Effector memory CD4-positive, alpha-beta T cell (primary cell): ENCODE results near the gene PKD1L1.

Experiments used
- DNase-seq, 3 donors: peaks; one replicate each; pipeline ENCODE4 v3.0.0-alpha.2; 2020
- H3K27ac ChIP-seq: 2 replicates; pipeline ENCODE4 v1.7.0; 2013; ENCODE audit warnings: mild to moderate bottlenecking, low read length, moderate library complexity; ENCODE audit not compliant: insufficient read depth, poor library complexity, severe bottlenecking
- H3K27me3 ChIP-seq: replicated peaks from 2 replicates; pipeline ENCODE4 v1.7.0; 2013; ENCODE audit warnings: mild to moderate bottlenecking, low read length; ENCODE audit not compliant: insufficient read depth, control insufficient read depth, poor library complexity, severe bottlenecking
- H3K36me3 ChIP-seq: 2 replicates; pipeline ENCODE4 v1.7.0; 2013; ENCODE audit warnings: mild to moderate bottlenecking, low read length, moderate library complexity; ENCODE audit not compliant: control insufficient read depth, insufficient read depth
- H3K4me1 ChIP-seq: 2 replicates; pipeline ENCODE4 v1.7.0; 2013; ENCODE audit warnings: low read length, mild to moderate bottlenecking; ENCODE audit not compliant: control insufficient read depth, insufficient read depth, poor library complexity, severe bottlenecking
- H3K4me3 ChIP-seq: 2 replicates; pipeline ENCODE4 v1.7.0; 2013; ENCODE audit warnings: low read length, low read depth, mild to moderate bottlenecking; ENCODE audit not compliant: insufficient read depth, poor library complexity, severe bottlenecking
- H3K9me3 ChIP-seq: 2 replicates; pipeline ENCODE4 v1.7.0; 2013; ENCODE audit warnings: mild to moderate bottlenecking, low read length, moderate library complexity; ENCODE audit not compliant: control insufficient read depth

The PKD1L1 gene

DNA sequence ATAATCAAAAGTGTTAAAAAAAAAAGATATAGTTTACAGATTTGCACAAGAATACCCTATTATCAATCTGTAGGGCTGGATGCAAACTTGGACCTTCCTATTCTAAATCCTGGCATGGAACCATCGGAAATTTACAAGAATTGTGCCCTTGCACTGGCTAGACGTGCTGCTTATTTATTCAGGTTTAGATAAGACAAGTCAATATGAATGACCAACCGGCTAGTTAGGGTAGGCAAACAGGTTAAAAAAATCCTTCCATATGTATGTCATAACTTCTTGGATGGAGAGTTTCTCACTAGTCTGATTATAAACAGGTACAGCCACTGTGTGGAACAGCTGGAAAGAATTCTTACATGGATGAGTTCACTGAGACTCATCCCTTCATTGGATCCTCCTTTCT lies 41.4 kb downstream of the PKD1L1 start:
- H3K9me3 ChIP-seq, result no peaks in the 10 kb centered on the region
- no peaks in the 10 kb centered on the region for H3K36me3 ChIP-seq
- no peak overlapping the region for H3K4me3 ChIP-seq
- no peaks in the 10 kb centered on the region for H3K4me1 ChIP-seq
- H3K27me3 ChIP-seq, result no peaks in the 10 kb centered on the region
- H3K27ac ChIP-seq, result no peak overlapping the region
- DNase-seq, result no peak

DNA sequence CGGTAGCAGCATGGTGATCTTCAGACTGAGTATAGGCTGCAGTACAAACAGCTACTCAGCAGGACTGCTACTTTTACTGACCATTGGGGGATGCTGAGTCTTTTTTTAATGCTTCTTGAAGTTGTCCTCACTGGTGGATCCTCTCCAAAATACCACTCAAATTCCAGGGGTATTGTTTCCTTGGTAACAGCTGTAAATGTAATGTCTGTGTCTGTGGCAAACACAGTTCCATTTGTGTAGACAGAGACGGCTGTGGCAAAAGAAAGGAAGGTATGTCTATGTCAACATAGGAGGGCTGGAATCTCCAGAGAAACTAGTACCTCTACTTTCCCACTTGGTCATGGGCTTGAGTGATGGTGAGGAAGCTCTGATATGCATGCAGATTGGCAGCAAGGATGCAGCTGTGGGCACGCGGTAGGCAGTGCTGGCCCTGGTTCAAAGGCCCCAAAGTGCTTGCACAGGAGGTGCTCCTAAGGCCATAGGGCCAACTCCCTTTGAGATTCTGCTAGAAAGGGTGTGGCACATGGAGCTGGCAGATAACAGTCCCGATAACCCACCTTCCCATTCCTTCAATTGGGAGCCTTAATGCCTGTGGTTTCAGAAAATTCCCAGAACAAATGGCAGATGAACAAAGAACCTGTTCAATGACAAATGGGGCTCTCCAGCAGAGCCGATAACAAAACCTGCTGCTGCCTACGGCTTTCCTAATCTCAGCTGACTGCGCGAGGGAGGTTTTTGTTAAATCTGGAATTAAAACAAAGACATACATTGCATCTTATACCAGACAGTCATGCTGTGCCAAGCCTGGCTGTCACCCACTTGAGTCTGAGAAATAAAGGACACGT lies 43.0 kb downstream of the PKD1L1 start:
- H3K36me3 ChIP-seq, result no peaks in the 10 kb centered on the region
- no peak overlapping the region for H3K4me3 ChIP-seq
- H3K27me3 ChIP-seq, result no peaks in the 10 kb centered on the region
- H3K4me1 ChIP-seq, result no peaks in the 10 kb centered on the region
- H3K27ac ChIP-seq, result no peak overlapping the region
- DNase-seq, result no peak
- no peaks in the 10 kb centered on the region for H3K9me3 ChIP-seq

DNA sequence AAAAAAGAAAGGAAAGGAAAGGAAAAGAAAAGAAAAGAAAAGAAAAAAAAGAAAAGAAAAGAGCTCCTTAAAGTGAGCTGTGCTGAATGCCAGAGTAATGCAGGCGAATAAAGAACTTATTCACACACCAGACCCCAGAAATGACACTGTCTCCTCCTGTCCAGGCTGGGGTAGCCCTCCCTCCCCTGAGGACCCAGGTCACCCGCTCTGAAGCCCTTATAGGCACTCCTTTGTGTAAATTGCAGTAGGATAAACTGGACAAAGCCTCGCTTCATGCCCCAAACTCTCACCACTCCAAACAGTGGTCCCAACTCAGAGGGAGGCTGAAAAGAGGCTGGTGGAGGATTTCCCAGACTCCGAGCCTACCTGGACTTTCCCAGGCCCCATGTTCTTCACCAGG lies 46.3 kb downstream of the PKD1L1 start:
- Histone ChIP-seq H3K27me3 (no peaks in the 10 kb centered on the region), H3K36me3 (no peaks in the 10 kb centered on the region), H3K9me3 (no peaks in the 10 kb centered on the region), H3K4me1 (no peaks in the 10 kb centered on the region), H3K27ac (no peak overlapping the region), H3K4me3 (no peak overlapping the region)
- DNase-seq, result no peak

DNA sequence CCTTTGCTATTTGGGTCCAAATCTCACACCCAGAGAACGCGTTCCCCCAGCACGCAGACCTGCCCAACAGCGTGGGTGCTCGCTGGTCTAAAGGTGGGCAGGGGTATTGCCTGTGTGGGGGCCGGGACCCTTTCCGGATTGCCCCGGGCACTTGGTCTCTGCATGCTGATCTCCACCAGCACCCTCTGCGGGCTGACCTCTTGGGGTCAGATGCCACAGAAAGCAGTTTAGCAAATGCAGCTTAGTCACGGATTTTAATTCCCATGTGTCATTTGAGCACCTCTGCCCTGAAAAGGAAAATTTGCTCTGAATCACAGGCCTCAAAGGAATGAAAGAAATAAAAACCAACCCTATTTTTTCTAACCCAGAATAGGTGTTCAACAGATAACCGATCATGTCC lies 46.7 kb downstream of the PKD1L1 start:
- no peaks in the 10 kb centered on the region for H3K27me3 ChIP-seq
- no peak for DNase-seq
- H3K27ac ChIP-seq, result no peak overlapping the region

DNA sequence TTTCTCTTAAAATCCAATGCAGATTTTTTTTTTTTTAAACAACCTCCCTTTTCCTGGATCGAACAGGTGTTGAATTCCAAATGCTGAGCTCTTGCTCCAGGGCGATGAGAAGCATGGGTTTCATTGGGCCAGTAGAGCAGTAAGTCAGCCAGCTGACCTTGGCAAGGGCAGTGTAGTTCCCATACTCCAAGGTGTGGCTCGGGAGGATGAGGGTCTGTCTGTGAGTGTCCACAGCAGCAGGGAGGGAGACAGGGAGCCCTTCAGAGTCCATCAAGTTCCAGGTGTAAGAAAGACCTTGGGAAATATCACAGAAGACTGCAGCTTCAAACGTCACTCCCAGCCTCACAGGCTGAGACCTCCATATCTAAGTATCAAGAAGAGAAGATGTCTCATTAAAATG lies 50.4 kb downstream of the PKD1L1 start:
- Histone ChIP-seq H3K36me3 (no peaks in the 10 kb centered on the region), H3K27ac (no peak overlapping the region), H3K27me3 (no peaks in the 10 kb centered on the region), H3K4me3 (no peak overlapping the region), H3K4me1 (no peaks in the 10 kb centered on the region), H3K9me3 (no peaks in the 10 kb centered on the region)
- no peak for DNase-seq

More for the DNA sequence above, 46.7 kb downstream of the PKD1L1 start:
- Histone ChIP-seq H3K4me1 (no peaks in the 10 kb centered on the region), H3K36me3 (no peaks in the 10 kb centered on the region), H3K4me3 (no peak overlapping the region), H3K9me3 (no peaks in the 10 kb centered on the region)

DNA sequence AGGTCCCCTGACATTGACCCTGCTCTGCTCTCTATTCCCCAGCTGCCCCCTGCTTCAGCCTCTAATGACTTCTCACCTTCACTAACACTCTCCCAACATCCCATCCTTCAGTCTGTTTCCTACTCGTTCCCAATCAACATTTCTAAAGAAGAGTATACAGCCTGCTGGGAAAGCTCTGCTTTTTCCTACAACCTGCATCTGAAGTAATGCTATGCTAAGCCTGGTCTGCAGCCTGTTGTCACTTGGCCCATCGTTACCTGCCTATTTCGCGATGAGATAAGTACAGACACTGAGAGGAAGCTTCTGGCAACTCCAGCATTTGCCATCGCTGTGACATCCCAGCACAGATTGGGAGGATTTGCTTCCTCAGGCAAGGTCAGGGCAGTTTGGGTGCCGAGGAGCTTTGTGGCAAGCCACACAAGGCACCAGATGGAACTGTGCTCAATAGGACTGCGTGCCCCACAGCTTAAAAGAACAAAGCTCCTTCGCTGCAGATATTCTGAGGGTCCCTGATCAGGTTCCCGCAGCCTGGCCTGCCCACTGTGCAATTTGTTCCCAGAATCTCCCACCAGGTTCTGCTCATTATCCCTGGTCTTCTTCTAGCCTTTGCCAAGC lies 51.4 kb downstream of the PKD1L1 start:
- H3K4me1 ChIP-seq, result no peaks in the 10 kb centered on the region
- H3K4me3 ChIP-seq, result no peak overlapping the region
- H3K27me3 ChIP-seq, result no peaks in the 10 kb centered on the region
- no peak overlapping the region for H3K27ac ChIP-seq
- no peaks in the 10 kb centered on the region for H3K36me3 ChIP-seq
- no peak for DNase-seq
- no peaks in the 10 kb centered on the region for H3K9me3 ChIP-seq

DNA sequence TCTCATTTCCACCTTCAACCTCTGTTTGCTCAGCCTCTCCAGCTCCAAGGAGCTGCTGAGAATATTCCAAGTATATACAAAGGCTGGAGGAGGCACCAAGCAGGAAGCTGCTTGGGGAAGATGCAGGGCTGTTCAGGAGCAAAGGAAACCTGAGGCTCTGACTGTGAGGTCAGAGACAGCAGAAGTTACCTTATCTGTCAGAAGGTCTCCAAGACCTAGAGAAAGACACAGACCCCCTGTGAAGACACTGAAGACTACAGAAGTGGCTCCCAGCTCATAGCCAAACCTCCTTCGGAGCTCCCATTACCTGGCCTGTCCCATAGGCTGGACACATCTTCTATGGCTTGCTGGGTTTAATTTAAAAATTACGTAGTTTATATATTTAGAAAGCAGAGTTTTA lies 53.2 kb downstream of the PKD1L1 start:
- Histone ChIP-seq H3K36me3 (no peaks in the 10 kb centered on the region), H3K27me3 (no peaks in the 10 kb centered on the region), H3K4me1 (no peaks in the 10 kb centered on the region), H3K27ac (no peak overlapping the region), H3K9me3 (no peaks in the 10 kb centered on the region), H3K4me3 (no peak overlapping the region)
- no peak for DNase-seq

DNA sequence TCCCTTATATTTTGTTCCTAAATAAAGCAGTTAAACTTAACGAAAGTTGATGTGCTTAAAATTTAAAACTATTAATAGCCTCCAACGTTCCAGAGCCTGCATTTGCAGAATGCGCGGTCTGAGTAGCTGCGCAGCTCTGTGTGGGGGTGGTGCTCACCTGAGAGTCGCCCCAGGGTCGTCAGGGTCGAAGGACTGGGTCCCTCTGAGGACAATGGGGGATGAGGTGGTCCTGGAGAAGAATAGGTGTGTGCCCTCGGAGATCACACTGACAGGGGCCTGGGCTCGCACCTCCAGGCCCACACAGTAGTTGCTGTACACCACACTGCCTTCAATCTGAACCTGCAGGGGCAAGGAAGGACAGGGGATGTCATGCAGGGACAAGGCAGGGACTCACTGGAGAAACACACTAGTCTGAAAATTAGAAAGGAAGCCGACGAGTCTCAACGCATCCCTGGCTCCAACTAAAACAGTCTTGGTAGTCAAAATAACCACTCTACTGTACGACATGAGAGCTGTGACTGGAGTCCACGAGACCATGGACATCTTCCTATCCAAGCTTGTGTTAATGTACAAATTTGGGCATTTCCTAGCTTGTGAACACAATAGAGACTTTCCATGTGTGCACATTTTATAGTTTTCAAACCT lies 54.4 kb downstream of the PKD1L1 start:
- DNase-seq, result no peak
- Histone ChIP-seq H3K27ac (no peak overlapping the region), H3K36me3 (no peaks in the 10 kb centered on the region), H3K9me3 (no peaks in the 10 kb centered on the region), H3K4me1 (no peaks in the 10 kb centered on the region), H3K27me3 (no peaks in the 10 kb centered on the region), H3K4me3 (no peak overlapping the region)

DNA sequence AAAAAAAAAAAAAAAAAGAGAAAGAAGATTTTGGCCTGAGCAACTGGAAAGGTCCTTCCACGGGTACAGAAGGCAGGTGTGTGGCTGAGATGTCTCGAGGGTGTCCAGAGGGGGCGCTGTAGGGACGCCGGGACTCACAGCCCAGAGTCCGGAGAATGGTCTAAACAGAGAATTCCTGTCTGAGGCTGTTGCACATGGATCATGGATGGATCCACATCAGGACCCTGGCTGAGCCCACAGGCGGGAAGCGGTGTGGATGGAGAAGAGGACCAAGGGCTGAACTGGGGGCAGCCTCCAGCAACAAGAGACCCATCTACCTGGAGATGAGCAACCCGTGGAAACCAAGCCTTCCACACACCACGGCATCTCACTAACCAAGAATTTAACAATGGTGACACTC lies 55.0 kb downstream of the PKD1L1 start:
- no peaks in the 10 kb centered on the region for H3K4me1 ChIP-seq

DNA sequence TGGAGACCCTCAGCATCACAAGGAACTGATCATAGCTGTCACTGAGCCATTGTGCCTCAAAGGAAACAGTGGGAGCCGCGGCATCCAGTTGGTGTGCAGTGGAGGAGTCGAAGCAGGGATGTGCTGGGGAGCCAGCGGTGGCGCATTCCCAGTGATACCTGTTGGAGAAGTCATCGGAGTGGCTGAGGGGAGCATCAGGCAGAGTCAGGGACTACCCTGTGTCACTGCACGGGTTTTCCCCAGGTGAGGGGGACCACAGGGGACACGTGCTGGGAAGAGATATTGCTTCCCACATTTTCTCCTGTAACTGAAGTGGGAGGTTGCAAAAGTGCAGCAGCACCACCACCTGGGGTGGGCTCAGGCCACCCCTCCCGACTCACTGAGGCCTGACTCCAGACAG lies 57.7 kb downstream of the PKD1L1 start:
- H3K27me3 ChIP-seq, result no peaks in the 10 kb centered on the region
- H3K9me3 ChIP-seq, result no peaks in the 10 kb centered on the region
- no peak overlapping the region for H3K4me3 ChIP-seq
- H3K36me3 ChIP-seq, result no peaks in the 10 kb centered on the region
- DNase-seq, result no peak
- H3K4me1 ChIP-seq, result no peaks in the 10 kb centered on the region
- no peak overlapping the region for H3K27ac ChIP-seq

More for the DNA sequence above, 55.0 kb downstream of the PKD1L1 start:
- Histone ChIP-seq H3K4me3 (no peak overlapping the region), H3K27me3 (no peaks in the 10 kb centered on the region), H3K27ac (no peak overlapping the region), H3K9me3 (no peaks in the 10 kb centered on the region), H3K36me3 (no peaks in the 10 kb centered on the region)
- DNase-seq, result no peak
